GM12872 (cell line): ENCODE data around the gene SRGAP3.

Source experiments
- CTCF ChIP-seq: IDR thresholded peaks from 3 replicates; pipeline ENCODE4 v1.5.1; 2011; ENCODE audit warnings: low read depth, mild to moderate bottlenecking, low read length, moderate library complexity; ENCODE audit not compliant: insufficient read depth

SRGAP3 gene

GRCh38 chr3:9129365-9129764, 120.1 kb downstream of the SRGAP3 start:
- no peak for TF ChIP-seq CTCF

- no peak for TF ChIP-seq CTCF
Observed at GRCh38 chr3:9125278-9125951, 124.0 kb downstream of the SRGAP3 start.

GRCh38 chr3:9124730-9125129, 124.7 kb downstream of the SRGAP3 start:
- TF ChIP-seq CTCF = no peak

- no peak for TF ChIP-seq CTCF
Observed at GRCh38 chr3:9123840-9124239, 125.6 kb downstream of the SRGAP3 start.

- TF ChIP-seq CTCF = no peak
Observed at GRCh38 chr3:9122732-9123364, 126.6 kb downstream of the SRGAP3 start.

GRCh38 chr3:9121366-9122001, 128.0 kb downstream of the SRGAP3 start:
- TF ChIP-seq CTCF = no peak

GRCh38 chr3:9119331-9119730, 130.1 kb downstream of the SRGAP3 start:
- no peak for TF ChIP-seq CTCF
